ENCODE results near the gene C11orf16. TPM values are rescaled to one million over a fixed set of nuclear protein-coding genes. Genes with fewer than 3 reads are reported as not detected.
A peak's percentile ranks its signal among the peaks of the same experiment; 100 is the strongest.

C11orf16 gene
- total RNA-seq, 1 donor = not detected

DNA sequence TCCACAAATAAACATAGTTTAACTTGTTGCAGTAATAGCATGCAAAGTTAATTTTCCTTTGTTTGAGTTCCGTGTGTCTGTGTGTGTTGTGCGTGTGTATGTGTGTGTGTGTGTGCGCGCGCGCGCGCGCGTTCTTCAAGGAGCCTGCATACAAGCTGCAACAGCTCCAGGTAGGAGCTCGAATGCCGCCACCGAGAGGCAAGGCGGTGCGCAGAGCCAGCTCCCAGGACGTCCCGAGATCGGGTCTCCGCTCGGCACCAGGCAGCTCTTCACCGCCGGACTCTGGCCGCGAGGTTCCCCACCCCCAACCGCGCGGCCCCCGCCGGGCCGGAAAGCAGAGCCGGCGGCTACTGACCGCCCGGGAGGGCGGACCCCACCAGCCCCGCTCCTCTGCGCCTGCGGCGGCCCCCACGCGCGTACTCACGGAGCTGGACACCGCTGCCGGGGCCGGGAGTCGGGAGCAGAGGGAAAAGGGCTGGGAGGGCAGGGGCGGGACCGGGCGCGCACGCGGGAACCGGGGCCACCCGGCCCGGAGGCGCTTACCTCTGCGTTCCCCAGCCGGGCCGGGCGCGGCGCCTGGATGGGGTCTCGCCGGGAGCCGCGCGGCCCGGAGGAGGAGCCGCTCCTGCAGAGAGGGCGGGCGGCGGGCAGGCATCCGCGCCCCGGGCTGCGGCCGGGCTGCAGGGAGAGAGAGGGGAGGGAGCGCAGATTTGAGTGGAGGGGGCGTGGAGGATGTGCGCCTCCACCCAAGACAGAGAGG, 62.2 kb downstream of the C11orf16 start:
- H4K20me1 ChIP-seq (ENCODE audit: insufficient read depth, low read length) = no peaks in the 10 kb centered on the region
- H3K4me1 ChIP-seq (ENCODE audit: insufficient read depth, low read length) = peaks cover 40% of the 10 kb centered on the region
- peak overlapping the region; percentile 55 for H3K27ac ChIP-seq (ENCODE audit: low read depth, low read length)
- peak; percentile 87 for DNase-seq (ENCODE audit: insufficient read length, low spot score, missing footprints)
- peak overlapping the region; percentile 90 for H2AFZ ChIP-seq (ENCODE audit: low read length)
- H3K36me3 ChIP-seq (ENCODE audit: insufficient read depth, low read length) = no peaks in the 10 kb centered on the region
- peak overlapping the region; percentile 89 for H3K4me2 ChIP-seq (ENCODE audit: insufficient read depth, low read length)
- peak overlapping the region; percentile 84 for H3K4me3 ChIP-seq (ENCODE audit: insufficient read depth, low read length)
- peaks cover 6% of the 10 kb centered on the region for H3K79me2 ChIP-seq (ENCODE audit: insufficient read depth, low read length)
- no peak for TF ChIP-seq CTCF (IDR thresholded peaks at IDR 0.05; ENCODE audit: extremely low read depth, low read depth, low read length)
- no peaks in the 10 kb centered on the region for H3K9me3 ChIP-seq (ENCODE audit: low read depth, low read length)
- H3K27me3 ChIP-seq (ENCODE audit: insufficient read depth, low read length) = no peaks in the 10 kb centered on the region

Small RNA genes within 50 kb of the gene (small RNA-seq; reads per million reads assigned to genes)
- not detected for gene RF00019

Other genes starting within 250 kb of the C11orf16 start
- gene AKIP1, start 21.8 kb downstream of the C11orf16 start, total RNA-seq = 39.1 and 43.6 TPM in 2 replicates
- gene ASCL3, start 10.1 kb upstream of the C11orf16 start, total RNA-seq = not detected in 2 replicates
- gene TMEM9B, start 31.5 kb upstream of the C11orf16 start, total RNA-seq = 32.6 and 40.1 TPM in 2 replicates
- gene NRIP3, start 71.1 kb upstream of the C11orf16 start, total RNA-seq = 6.2 and 6.8 TPM in 2 replicates
- gene SCUBE2, start 158.7 kb upstream of the C11orf16 start, total RNA-seq = 1.8 and 2.7 TPM in 2 replicates